Upper lobe of left lung (tissue), 4 donors: Measurements from ENCODE around the gene ZNF628.

Source experiments
- CTCF ChIP-seq, 6 experiments: fragments of 450-650 bp in 4 of 6; fragments of 200-600 bp in 2 of 6; sonication (generic) in 2 of 6; IDR thresholded peaks; one replicate each; pipeline ENCODE4 v1.5.1; 2016 to 2019; ENCODE audit warnings: antibody characterized with exemption in 6 of 6
- POLR2A ChIP-seq, 4 donors: fragments of 450-650 bp; IDR thresholded peaks; one replicate each; pipeline ENCODE4 v1.5.1; 2016 to 2017; ENCODE audit warnings: antibody characterized with exemption in 4 of 4, mild to moderate bottlenecking in 2 of 4

GRCh38 chr19:55433292-55433691 is 43.1 kb upstream of the ZNF628 start:
- TF ChIP-seq CTCF (IDR thresholded peaks at IDR 0.05) (no peak), POLR2A (IDR thresholded peaks at IDR 0.05) (no peak)
